GM21717 (cell line): Measurements from ENCODE around the gene PGGHG.
"Not testable (repeated sequence)": the region's sequence is repeated elsewhere in the genome, so short reads cannot be mapped to it uniquely, and the experiment has no call there.

Experiments used
- ATAC-seq: cut with Tn5 transposase; IDR thresholded peaks from one replicate; pipeline ENCODE4 v1.9.1; 2021; ENCODE audit warnings: mild to moderate bottlenecking, moderate library complexity; ENCODE audit not compliant: unreplicated experiment

PGGHG gene

GRCh38 chr11:326842-327580, 38.1 kb downstream of the PGGHG start:
- ATAC-seq, result peak; percentile 55

- no peak for ATAC-seq
Measured at GRCh38 chr11:327581-327923, 38.6 kb downstream of the PGGHG start.

DNA sequence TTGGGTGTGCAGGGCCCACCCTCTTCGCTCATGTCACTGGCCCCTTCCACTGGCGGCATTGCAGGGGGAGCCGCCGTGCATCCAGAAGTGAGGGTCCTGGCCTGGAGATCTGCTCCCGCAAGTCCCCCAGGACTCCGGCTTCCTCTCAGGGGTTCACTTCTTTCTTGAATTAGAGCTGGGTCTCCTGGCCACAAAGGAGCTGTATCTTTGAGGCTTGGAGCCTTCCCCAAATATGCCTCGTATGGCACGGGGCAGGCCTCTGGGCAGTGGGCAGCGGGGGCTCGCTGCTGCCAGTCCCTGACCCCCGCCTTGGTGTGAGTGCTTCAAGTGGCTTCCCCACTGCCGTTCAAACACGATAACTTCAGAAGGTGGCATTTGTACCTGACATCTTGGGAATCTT, 39.1 kb downstream of the PGGHG start:
- no peak for ATAC-seq

DNA sequence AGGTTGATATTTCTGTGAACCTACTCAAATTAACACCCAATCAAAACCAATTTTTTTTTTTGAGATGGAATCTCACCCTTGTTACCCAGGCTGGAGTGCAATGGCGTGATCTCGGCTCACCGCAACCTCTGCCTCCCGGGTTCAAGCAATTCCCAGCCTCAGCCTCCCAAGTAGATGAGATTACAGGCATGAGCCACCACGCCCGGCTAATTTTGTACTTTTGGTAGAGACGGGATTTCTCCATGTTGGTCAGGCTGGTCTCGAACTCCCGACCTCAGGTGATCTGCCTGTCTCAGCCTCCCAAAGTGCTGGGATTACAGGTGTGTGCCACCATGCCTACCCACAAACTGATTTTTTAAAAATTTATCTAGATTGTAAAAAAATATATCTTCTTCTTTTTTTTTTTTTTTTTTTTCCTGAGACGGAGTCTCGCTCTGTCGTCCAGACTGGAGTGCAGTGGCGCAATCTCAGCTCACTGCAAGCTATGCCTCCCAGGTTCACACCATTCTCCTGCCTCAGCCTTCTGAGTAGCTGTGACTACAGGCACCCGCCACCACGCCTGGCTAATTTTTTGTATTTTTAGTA, 39.7 kb downstream of the PGGHG start:
- not testable (repeated sequence) for ATAC-seq

- ATAC-seq, result no peak
Measured at GRCh38 chr11:329886-330253, 40.9 kb downstream of the PGGHG start.

DNA sequence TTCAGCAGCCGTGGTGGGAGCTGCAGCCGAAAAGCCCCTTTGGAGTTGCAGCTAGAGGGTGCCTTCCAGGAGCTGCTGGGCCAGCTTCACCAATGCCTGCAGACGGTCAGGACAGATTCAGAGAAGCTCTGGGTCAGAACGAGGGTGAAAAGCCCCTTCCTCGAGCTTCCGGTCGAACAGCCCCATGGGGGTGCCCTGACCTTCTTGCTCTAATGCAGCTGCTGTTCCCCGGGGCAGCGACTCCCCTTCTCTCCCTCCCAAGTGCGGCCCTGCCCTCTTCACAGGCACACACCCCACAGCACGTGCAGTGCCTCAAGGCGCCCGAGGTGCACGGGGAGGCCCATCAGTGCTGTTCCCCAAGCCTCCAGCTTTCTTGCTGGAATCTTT, 41.4 kb downstream of the PGGHG start:
- ATAC-seq, result no peak

DNA sequence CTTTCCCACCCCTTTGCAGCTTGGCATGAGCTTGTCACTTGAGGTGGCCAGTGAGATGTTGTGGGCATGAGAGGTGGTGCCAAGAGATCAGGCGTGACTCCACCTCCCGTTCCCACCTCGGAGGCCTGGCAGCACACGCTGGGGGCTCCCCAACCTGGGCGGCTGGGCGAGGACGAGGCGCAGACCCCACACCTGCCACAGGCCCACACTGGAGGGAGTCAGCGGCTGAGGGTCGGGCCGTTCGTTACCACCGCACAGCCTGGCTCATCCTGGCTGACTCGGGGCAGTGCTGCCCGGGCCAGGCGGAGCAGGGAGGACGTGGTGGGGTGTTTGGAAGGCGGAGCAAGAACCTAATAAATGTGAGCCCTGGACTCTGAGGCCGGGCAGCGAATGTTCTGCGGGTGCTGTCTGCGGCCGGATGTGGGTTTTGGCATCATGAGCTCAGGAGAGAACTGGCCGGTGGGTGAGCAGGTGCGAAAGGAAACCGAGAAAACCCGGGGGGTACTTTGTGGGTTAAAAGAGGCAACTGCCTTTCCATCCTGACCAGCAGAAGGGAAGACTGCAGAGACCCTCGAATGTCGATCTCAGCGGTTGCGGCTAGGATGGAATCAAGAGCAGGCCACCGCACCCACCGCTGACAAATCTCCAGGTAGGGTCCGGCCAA, 41.9 kb downstream of the PGGHG start:
- ATAC-seq, result no peak

DNA sequence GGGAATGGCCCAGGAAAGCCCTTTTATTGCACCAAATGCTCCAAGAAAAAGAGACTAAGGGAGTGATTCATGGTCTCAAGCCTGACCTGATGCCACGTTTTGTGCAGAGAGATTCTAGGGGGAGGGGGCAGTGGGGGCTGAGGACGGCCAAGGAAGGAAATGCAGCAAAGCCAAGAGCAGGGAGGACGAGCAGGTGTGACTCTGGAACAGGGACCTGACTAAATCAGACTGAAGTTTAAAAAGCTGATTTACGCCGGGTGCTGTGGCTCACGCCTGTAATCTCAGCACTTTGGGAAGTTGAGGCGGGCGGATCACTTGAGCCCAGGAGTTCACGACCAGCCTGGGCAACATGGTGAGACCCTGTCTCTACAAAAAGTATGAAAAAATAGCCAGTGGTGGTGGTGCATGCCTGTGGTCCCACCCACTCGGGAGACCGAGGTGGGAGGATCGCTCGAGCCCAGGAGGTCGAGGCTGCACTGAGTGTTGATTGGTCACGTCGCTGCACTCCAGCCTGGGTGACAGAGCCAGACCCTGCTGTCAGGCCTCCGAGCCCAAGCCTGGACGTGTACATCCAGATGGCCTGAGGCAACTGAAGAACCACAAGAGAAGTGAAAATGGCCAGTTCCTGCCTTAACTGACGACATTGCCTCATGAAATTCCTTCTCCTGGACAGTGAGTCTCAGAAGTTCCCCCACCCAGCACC, 42.6 kb downstream of the PGGHG start:
- no peak for ATAC-seq

DNA sequence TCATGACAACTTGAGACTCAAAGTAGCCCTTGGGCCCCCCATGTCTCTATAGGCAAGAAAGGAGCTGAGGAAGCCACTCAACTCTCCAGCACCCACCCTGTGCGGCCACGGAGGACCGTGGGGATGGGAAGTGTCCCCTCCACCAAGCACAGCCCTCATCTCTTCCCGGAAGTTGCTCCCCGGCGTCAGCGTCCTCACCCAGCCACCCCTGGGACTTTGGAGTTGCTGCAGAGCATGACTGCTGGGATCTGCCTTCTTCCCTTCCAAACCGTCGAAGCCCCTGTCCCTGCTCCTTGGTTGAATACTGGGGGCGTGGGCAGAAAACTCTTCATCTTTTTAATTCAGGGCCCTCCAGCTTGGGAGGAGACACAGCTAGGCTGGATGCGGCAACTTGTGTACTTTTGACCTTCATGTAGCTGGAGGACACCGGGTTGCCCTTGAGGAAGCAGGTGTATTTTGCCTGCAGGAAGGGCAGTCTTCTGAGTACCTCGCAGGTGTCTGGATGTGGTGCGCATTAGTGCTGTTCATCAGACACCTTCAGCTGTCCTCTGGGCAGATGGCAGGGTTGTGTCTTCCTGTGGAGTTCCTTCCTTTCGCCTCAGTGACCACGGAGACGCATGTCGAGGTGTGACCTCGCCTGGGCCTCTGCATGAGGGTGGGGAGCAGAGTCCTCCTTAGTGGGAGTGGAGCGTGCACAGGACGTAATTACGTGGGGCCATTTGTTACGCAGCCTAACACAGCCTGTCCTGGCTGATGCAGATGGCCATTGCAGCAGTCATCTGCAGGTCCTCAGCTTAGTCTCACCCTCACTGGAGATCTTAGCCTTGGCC, 43.9 kb downstream of the PGGHG start:
- no peak for ATAC-seq

- ATAC-seq, result not testable (repeated sequence)
Measured at GRCh38 chr11:333616-334263, 44.8 kb downstream of the PGGHG start.

GRCh38 chr11:334264-334994, 45.5 kb downstream of the PGGHG start:
- ATAC-seq, result no peak

GRCh38 chr11:335779-336658, 47.1 kb downstream of the PGGHG start:
- ATAC-seq, result no peak

DNA sequence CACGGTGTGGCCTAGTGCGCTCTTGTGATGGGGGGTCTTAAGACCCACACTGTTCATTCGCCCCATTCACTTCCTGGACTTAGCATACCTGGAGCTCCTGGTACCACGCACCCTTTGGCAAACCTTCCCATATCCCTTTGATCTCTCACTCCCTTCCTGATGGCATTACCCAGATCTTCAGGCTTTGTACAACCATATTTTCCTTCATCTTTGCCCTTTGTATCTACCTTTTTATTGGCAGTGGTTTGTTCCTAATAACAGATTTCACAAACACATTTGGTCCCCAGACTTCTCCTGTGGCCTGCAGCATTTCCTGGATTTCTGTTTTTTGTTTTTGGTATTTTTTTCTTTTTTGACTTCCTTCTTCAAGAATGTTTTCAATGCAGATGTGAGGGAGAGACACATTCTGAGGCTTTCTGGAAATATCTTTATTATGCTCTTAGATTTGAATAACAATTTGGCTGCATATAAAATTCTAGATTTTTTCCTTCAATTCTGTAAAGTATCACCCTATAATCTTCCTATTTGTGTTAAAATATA, 47.8 kb downstream of the PGGHG start:
- no peak for ATAC-seq

DNA sequence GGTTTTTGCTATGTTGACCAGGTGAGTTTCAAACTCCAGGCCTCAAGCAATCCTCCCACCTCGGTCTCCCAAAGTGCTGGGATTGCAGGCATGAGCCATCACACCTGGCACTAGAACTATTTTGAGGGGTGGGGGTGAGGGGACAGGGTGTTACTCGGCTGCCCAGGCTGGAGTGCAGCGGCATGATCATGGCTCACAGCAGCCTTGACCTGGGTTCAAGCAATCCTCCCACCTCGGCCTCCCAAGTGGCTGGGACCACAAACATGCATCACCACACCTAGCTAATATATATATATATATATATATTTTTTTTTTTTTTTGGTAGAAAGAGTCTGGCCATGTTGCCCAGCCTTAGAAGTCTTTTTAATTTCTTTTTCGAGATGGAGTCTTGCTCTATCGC, 48.8 kb downstream of the PGGHG start:
- no peak for ATAC-seq

DNA sequence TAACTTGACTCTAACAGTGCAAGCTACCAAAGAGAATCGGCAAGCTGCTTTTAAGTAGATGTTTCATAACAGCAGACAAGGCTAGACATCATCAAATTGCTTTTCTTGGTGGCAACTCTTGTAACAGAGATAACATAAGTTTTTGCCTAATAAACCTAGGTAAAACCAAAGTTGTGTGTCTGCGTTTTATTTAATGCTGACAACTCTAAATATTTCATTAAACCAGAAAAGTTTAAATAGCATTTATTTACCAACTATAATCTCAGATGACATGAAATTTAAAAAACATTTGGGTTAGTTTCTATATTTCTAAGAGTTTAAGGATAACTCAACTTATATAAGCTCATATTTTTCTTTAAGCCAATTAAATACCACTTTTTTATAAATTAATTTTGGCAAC, 51.0 kb downstream of the PGGHG start:
- ATAC-seq, result no peak

DNA sequence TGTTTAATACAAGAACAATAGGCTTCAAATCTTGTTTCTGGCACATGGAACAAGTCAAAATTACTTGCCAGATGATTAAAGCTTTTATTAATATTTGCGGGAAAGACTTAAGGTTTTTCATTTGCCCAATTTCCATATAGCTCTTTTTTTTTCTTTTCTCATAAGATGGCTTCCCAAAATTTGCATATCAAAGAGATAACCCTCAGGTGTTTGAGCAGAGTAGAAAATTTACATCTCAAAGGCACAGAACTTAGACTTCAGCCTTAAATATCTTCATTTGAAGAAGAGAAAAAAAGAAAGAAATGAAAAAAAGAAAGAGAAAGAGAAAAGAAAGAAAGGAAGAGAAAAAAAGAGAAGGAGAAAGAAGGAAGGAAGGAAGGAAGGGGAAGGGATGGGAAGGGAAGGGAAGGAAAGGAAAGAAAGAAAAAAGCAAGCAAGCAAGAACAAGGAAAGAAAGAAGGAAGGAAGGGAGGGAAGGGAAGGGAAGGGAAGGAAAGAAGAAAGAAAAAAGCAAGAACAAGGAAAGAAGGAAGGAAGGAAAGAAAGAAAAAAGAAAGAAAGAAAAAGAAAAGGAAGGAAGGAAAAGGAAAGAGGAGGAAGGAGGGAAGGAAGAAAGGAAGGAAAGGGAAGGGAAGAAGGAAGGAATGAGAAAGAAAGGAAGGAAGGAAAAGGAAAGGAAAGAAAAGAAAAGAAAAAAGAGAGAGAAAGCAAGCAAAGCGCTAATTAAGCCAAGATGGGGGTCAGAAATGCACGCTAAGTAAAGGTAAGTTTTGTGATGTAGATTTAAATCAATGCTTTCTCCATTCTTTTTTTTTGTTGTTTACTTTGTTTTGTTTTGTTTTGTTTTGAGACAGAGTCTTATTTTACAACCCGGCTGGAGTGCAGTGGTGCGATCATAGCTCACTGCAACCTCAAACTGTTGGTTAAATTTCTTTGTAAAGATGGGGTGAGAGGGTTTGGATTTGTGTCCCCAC, 51.9 kb downstream of the PGGHG start:
- ATAC-seq, result no peak

GRCh38 chr11:342328-342727, 53.4 kb downstream of the PGGHG start:
- ATAC-seq, result no peak
